ENCODE data around the gene FRMD4A.
"Not testable (repeated sequence)": the region's sequence is repeated elsewhere in the genome, so short reads cannot be mapped to it uniquely, and the experiment has no call there.

- TF ChIP-seq, protein P1, sequence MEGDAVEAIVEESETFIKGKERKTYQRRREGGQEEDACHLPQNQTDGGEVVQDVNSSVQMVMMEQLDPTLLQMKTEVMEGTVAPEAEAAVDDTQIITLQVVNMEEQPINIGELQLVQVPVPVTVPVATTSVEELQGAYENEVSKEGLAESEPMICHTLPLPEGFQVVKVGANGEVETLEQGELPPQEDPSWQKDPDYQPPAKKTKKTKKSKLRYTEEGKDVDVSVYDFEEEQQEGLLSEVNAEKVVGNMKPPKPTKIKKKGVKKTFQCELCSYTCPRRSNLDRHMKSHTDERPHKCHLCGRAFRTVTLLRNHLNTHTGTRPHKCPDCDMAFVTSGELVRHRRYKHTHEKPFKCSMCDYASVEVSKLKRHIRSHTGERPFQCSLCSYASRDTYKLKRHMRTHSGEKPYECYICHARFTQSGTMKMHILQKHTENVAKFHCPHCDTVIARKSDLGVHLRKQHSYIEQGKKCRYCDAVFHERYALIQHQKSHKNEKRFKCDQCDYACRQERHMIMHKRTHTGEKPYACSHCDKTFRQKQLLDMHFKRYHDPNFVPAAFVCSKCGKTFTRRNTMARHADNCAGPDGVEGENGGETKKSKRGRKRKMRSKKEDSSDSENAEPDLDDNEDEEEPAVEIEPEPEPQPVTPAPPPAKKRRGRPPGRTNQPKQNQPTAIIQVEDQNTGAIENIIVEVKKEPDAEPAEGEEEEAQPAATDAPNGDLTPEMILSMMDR (IDR thresholded peaks at IDR 0.05; ENCODE audit: borderline replicate concordance, extremely low read depth, low read length, poor library complexity, severe bottlenecking): not testable (repeated sequence)
- TF ChIP-seq EZH2 (IDR thresholded peaks at IDR 0.05; ENCODE audit: borderline replicate concordance, low read depth, low read length, severe bottlenecking): not testable (repeated sequence)
Measured at GRCh38 chr10:13767148-13767547, 563.6 kb downstream of the FRMD4A start.
